Brain pericyte (primary cell): ENCODE data around the gene PTPRN2.
"Not testable (repeated sequence)": the region's sequence is repeated elsewhere in the genome, so short reads cannot be mapped to it uniquely, and the experiment has no call there.

ENCODE experiments used
- DNase-seq: peaks from one replicate; pipeline ENCODE4 v3.0.0-alpha.2; 2012; ENCODE audit warnings: low read depth, low spot score

PTPRN2 gene

GRCh38 chr7:157500171-157500960 lies 1087.3 kb downstream of the PTPRN2 start:
- DNase-seq: no peak

GRCh38 chr7:157499835-157500153 lies 1087.8 kb downstream of the PTPRN2 start:
- no peak for DNase-seq

- no peak for DNase-seq
These were observed 1088.3 kb downstream of the PTPRN2 start for GRCh38 chr7:157499121-157499834.

GRCh38 chr7:157498657-157499056 lies 1089.0 kb downstream of the PTPRN2 start:
- no peak for DNase-seq

GRCh38 chr7:157497744-157498651 lies 1089.6 kb downstream of the PTPRN2 start:
- no peak for DNase-seq

- no peak for DNase-seq
These were observed 1090.3 kb downstream of the PTPRN2 start for GRCh38 chr7:157497367-157497743.

GRCh38 chr7:157496416-157497275 lies 1091.0 kb downstream of the PTPRN2 start:
- DNase-seq: no peak

- DNase-seq: no peak
These were observed 1092.0 kb downstream of the PTPRN2 start for GRCh38 chr7:157495594-157495993.

- DNase-seq: no peak
These were observed 1092.5 kb downstream of the PTPRN2 start for GRCh38 chr7:157495177-157495553.

GRCh38 chr7:157494506-157495176 lies 1093.0 kb downstream of the PTPRN2 start:
- DNase-seq: no peak

GRCh38 chr7:157493776-157494175 lies 1093.8 kb downstream of the PTPRN2 start:
- DNase-seq: no peak

- DNase-seq: no peak
These were observed 1094.6 kb downstream of the PTPRN2 start for GRCh38 chr7:157493017-157493416.

GRCh38 chr7:157490465-157490912 lies 1097.1 kb downstream of the PTPRN2 start:
- DNase-seq: no peak

GRCh38 chr7:157489870-157490269 lies 1097.8 kb downstream of the PTPRN2 start:
- not testable (repeated sequence) for DNase-seq
